ENCODE data around the gene ZNF808.

The ZNF808 gene

DNA sequence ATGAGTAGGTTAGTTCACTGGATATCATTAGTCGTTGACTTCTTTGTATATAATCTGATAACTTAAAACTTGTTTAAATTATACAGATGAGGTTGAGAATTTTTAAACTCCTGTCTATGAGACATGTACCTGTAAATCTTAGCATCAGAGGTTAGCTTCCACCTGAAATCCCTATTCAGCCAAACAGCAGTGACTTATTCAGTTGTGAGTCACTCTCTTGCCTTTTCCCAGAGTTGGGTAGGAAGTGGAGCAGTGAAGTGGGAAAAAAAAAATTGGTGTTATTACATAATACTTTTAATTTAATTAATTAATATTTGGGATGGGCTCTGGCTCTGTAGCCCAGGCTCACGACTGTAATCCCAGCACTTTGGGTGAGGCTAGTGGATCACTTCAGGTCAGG lies 75.5 kb downstream of the ZNF808 start:
- in situ Hi-C loops (cut with MboI; ENCODE audit: low pct_unique_long_range_greater_than_20kb, low sequenced_read_pairs, unreplicated experiment): no loop called here
- TF ChIP-seq, protein P1, sequence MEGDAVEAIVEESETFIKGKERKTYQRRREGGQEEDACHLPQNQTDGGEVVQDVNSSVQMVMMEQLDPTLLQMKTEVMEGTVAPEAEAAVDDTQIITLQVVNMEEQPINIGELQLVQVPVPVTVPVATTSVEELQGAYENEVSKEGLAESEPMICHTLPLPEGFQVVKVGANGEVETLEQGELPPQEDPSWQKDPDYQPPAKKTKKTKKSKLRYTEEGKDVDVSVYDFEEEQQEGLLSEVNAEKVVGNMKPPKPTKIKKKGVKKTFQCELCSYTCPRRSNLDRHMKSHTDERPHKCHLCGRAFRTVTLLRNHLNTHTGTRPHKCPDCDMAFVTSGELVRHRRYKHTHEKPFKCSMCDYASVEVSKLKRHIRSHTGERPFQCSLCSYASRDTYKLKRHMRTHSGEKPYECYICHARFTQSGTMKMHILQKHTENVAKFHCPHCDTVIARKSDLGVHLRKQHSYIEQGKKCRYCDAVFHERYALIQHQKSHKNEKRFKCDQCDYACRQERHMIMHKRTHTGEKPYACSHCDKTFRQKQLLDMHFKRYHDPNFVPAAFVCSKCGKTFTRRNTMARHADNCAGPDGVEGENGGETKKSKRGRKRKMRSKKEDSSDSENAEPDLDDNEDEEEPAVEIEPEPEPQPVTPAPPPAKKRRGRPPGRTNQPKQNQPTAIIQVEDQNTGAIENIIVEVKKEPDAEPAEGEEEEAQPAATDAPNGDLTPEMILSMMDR (IDR thresholded peaks at IDR 0.05; ENCODE audit: extremely low read depth, insufficient read depth, missing control alignments): no peak
- no peak for DNase-seq (ENCODE audit: low spot score)

DNA sequence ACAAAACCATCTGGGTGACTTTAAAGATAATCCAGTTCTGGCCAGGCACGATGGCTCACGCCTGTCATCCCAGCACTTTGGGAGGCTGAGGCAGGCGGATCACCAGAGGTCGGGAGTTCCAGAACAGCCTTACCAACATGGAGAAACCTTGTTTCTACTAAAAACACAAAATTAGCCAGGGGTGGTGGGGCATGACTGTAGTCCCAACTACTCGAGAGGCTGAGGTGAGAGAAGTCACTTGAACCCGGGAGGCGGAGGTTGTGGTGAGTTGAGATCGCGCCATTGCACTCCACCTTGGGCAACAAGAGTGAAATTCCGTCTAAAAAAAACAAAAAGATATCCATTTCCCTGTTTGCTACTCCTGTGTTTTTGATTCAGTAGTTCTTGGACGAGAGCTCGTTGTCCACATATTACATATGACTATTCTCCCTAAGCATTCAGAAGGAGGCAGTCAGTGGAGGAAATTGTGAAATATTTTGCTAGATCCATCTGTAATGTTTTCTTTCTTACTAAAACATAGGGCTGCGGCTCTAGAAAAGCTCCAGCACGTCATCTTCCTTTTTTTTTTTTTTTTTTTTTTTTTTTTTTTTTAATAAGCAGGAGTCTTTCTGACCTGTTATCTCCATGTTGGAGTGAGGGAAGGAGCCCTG lies 76.2 kb downstream of the ZNF808 start:
- TF ChIP-seq, protein P1 (IDR thresholded peaks at IDR 0.05; ENCODE audit: extremely low read depth, insufficient read depth, missing control alignments): no peak
- in situ Hi-C loops (cut with MboI; ENCODE audit: low pct_unique_long_range_greater_than_20kb, low sequenced_read_pairs, unreplicated experiment): no loop called here
- no peak for DNase-seq (ENCODE audit: low spot score)
